Measurements from ENCODE around the gene DIP2C.

DNA sequence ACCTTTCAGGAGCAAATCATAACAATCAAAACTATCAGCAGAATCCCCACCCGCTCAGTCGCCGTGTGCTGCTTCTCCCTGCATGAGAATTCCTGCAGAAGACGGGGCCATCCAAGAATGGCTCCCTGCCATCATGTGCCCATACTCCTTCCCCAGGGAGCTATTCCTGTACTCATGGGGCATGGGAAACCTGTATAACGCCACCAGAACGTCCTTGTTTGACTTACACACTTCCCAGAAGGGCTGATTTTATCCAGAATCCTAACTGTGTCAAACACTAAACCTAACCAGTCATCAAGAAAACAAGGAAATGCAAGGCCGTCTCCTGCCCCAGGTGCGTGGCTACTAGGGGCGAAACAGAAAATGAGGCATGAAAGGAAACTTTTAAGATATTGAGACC is 16.0 kb downstream of the DIP2C start:
- TF ChIP-seq, protein P1, sequence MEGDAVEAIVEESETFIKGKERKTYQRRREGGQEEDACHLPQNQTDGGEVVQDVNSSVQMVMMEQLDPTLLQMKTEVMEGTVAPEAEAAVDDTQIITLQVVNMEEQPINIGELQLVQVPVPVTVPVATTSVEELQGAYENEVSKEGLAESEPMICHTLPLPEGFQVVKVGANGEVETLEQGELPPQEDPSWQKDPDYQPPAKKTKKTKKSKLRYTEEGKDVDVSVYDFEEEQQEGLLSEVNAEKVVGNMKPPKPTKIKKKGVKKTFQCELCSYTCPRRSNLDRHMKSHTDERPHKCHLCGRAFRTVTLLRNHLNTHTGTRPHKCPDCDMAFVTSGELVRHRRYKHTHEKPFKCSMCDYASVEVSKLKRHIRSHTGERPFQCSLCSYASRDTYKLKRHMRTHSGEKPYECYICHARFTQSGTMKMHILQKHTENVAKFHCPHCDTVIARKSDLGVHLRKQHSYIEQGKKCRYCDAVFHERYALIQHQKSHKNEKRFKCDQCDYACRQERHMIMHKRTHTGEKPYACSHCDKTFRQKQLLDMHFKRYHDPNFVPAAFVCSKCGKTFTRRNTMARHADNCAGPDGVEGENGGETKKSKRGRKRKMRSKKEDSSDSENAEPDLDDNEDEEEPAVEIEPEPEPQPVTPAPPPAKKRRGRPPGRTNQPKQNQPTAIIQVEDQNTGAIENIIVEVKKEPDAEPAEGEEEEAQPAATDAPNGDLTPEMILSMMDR (IDR thresholded peaks at IDR 0.05; ENCODE audit: borderline replicate concordance, extremely low read depth, low read length, poor library complexity, severe bottlenecking), result no peak
- TF ChIP-seq EZH2 (IDR thresholded peaks at IDR 0.05; ENCODE audit: borderline replicate concordance, low read depth, low read length, severe bottlenecking), result no peak

Data from DND-41 (cell line).